ENCODE results near the gene MTF1. TPM values are rescaled to one million over a fixed set of nuclear protein-coding genes. Genes with fewer than 3 reads are reported as not detected.

Gene MTF1
- total RNA-seq, 2 donors from 2014 or later, result 2.3 to 4.8 TPM

DNA sequence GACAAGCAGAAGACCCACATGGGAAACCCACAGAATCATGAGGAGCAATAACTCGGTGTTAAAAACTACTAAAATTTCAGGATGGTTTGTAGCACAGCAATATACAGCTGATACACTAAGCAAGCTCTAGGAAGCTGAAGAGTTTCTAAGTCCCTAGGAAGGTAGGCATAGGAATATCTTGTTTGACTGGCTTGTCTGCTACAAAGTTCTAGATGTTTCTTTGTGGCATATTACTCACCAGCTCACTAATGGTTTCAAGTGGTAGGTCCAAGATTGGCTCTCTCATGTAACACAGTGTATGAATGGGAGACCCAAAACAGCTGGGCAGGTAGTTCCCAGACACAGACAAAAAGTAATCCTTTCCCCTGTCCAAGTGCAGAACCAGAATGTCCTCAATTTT lies 13.3 kb upstream of the MTF1 start:
- no peak for DNase-seq (ENCODE audit: low spot score)
- Histone ChIP-seq H3K4me1 (no peaks in the 10 kb centered on the region), H3K4me3 (no peak overlapping the region), H3K36me3 (peaks cover 83% of the 10 kb centered on the region), H3K9me3 (no peaks in the 10 kb centered on the region), H3K27me3 (no peaks in the 10 kb centered on the region), H3K27ac (no peak overlapping the region)
- TF ChIP-seq, protein P1, sequence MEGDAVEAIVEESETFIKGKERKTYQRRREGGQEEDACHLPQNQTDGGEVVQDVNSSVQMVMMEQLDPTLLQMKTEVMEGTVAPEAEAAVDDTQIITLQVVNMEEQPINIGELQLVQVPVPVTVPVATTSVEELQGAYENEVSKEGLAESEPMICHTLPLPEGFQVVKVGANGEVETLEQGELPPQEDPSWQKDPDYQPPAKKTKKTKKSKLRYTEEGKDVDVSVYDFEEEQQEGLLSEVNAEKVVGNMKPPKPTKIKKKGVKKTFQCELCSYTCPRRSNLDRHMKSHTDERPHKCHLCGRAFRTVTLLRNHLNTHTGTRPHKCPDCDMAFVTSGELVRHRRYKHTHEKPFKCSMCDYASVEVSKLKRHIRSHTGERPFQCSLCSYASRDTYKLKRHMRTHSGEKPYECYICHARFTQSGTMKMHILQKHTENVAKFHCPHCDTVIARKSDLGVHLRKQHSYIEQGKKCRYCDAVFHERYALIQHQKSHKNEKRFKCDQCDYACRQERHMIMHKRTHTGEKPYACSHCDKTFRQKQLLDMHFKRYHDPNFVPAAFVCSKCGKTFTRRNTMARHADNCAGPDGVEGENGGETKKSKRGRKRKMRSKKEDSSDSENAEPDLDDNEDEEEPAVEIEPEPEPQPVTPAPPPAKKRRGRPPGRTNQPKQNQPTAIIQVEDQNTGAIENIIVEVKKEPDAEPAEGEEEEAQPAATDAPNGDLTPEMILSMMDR (IDR thresholded peaks at IDR 0.05), result no peak

DNA sequence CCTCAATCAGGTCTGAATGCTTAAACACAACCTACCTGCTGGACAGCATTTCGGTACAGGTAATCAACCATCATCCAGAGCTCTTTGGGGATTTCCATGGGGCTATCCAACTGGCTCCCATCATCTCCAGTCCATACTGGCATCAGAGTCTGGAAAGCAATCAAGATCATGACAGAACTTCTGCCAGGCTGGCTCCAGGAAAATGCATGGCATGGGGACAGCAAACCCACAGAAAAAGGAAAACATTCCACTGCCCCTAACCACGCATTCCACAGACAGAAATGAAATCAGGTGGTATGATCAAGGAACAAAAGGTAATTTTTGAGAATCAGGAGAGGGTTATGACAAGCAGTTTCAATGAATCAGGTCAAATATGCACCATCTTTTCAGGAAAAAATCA lies 9.1 kb upstream of the MTF1 start:
- Histone ChIP-seq H3K27ac (no peak overlapping the region), H3K36me3 (peaks cover 87% of the 10 kb centered on the region)

DNA sequence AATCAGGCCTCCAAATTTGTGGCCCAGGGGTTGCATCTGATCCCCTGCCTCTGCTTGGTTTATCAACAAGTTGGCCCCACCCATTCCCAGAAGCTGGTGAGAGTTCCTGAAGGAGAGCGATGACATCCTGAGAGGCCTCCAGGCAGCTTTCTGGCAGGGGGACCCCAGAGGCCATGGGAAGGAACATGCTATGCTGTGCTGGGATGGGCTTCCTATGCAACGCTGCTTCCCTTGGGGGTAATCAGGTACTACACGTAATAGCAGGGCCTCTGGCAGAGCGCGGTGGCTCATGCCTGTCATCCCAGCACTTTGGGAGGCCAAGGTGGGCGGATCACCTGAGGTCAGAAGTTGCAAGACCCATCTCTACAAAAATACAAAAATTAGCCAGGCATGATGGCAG lies 8.4 kb upstream of the MTF1 start:
- TF ChIP-seq, protein P1 (IDR thresholded peaks at IDR 0.05), result no peak
- no peaks in the 10 kb centered on the region for H3K9me3 ChIP-seq
- H3K27ac ChIP-seq, result no peak overlapping the region
- H3K27me3 ChIP-seq, result no peaks in the 10 kb centered on the region
- no peak overlapping the region for H3K4me3 ChIP-seq
- DNase-seq (ENCODE audit: low spot score), result no peak
- H3K4me1 ChIP-seq, result no peaks in the 10 kb centered on the region
- peaks cover 86% of the 10 kb centered on the region for H3K36me3 ChIP-seq

More for the DNA sequence above, 9.1 kb upstream of the MTF1 start:
- TF ChIP-seq, protein P1 (IDR thresholded peaks at IDR 0.05), result no peak
- H3K9me3 ChIP-seq, result no peaks in the 10 kb centered on the region
- H3K4me1 ChIP-seq, result no peaks in the 10 kb centered on the region
- DNase-seq (ENCODE audit: low spot score), result no peak
- no peak overlapping the region for H3K4me3 ChIP-seq
- H3K27me3 ChIP-seq, result no peaks in the 10 kb centered on the region

- H3K9me3 ChIP-seq, result no peaks in the 10 kb centered on the region
- peaks cover 91% of the 10 kb centered on the region for H3K36me3 ChIP-seq
- H3K27me3 ChIP-seq, result no peaks in the 10 kb centered on the region
- no peak overlapping the region for H3K27ac ChIP-seq
- TF ChIP-seq, protein P1 (IDR thresholded peaks at IDR 0.05), result no peak
- H3K4me1 ChIP-seq, result no peaks in the 10 kb centered on the region
- H3K4me3 ChIP-seq, result no peak overlapping the region
- no peak for DNase-seq (ENCODE audit: low spot score)
Measured at GRCh38 chr1:37866491-37866890, 7.1 kb upstream of the MTF1 start.

DNA sequence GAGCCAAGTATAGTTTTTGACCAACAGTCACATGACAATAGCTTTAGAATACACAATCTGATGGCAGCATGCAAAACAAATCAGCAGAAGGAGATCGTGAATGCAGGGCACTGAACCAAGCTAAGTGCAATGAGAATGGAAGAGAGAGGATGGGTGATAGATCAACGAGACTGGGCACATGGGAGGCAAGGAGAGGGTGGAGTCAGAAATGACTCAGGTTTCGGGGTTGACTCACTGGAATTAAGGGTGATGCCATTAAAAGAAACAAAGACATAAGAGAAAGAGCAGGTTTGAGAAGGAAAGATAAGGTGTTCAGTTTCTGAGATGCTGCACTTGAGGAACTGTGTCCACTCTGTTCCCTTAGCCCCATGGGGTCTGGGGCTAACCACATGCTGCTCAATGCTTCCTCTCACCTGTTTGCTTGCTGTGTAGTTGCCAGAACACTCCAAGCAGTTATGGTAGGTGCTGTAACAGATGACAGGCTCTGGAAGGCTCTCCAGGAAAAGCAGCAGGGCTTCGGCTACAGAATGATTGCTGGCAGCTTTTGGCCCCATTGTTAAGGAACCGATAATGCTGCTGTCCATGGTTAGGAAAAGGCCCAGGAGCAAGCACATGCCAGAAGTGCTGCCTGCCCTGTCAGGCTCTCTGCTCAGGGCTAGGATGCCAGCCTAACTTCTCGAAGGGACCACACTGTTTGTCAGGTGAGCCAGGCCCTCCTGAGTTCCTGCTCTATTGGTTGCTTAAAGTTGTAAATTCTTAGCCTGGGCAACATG lies 6.1 kb upstream of the MTF1 start:
- Histone ChIP-seq H3K4me1 (peaks cover under 1 to 1% of the 10 kb centered on the region in 2 donors), H3K9me3 (no peaks in the 10 kb centered on the region), H3K27ac (no peak overlapping the region), H3K36me3 (peaks cover 90% of the 10 kb centered on the region), H3K27me3 (no peaks in the 10 kb centered on the region), H3K4me3 (no peak overlapping the region)
- no peak for DNase-seq (ENCODE audit: low spot score)
- TF ChIP-seq, protein P1 (IDR thresholded peaks at IDR 0.05), result no peak

DNA sequence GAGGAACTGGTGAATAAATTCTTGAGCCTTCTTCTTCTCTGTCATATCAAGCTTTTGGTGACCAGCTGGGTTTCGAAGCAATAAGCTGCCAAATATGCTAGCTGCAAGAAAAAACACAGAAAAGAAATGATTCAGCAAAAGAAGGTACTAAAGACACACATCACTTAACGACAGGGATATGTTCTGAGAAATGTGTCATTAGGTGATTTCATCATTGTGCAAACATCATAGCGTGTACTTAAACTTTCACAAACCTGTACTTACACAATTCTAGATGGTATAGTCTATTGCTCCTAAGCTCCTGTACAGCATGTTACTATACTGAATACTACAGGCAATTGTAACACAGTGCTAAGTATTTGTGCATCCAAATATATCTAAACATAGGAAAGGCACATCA lies 2.9 kb upstream of the MTF1 start:
- no peak for DNase-seq (ENCODE audit: low spot score)
- no peaks in the 10 kb centered on the region for H3K27me3 ChIP-seq
- TF ChIP-seq, protein P1 (IDR thresholded peaks at IDR 0.05), result no peak
- peaks cover 3 to 18% of the 10 kb centered on the region in 2 donors for H3K4me1 ChIP-seq
- no peak overlapping the region for H3K27ac ChIP-seq
- H3K4me3 ChIP-seq, result no peak overlapping the region
- peaks cover 58% of the 10 kb centered on the region for H3K36me3 ChIP-seq
- no peaks in the 10 kb centered on the region for H3K9me3 ChIP-seq

All from right atrium auricular region (tissue), 2 donors.